ENCODE measurements around the gene UBXN7.
"Not testable (repeated sequence)": the region's sequence is repeated elsewhere in the genome, so short reads cannot be mapped to it uniquely, and the experiment has no call there.

The UBXN7 gene

DNA sequence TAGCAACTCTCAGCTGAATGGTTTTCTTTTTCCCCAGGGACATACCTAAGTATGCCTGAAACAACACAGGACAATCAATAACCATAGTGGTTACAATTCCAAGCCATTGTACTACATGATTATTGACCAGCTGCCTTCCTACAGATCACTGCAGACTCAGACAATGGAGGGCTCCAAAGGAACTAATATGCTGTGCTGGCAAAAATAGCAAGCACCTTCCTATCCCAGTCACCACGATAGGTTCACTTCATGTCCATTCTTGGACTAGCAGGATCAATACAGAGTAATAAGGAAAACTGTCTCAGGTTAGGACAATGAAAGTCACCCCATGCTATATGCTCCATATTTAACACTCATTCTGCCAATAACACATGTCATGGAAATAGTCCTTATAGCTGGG is 76.6 kb downstream of the UBXN7 start:
- no peak for DNase-seq (ENCODE audit: extremely low read depth, low read depth)
- no peak overlapping the region for H3K4me3 ChIP-seq (replicated peaks; ENCODE audit: low read depth, low read length)
- TF ChIP-seq, protein P1, sequence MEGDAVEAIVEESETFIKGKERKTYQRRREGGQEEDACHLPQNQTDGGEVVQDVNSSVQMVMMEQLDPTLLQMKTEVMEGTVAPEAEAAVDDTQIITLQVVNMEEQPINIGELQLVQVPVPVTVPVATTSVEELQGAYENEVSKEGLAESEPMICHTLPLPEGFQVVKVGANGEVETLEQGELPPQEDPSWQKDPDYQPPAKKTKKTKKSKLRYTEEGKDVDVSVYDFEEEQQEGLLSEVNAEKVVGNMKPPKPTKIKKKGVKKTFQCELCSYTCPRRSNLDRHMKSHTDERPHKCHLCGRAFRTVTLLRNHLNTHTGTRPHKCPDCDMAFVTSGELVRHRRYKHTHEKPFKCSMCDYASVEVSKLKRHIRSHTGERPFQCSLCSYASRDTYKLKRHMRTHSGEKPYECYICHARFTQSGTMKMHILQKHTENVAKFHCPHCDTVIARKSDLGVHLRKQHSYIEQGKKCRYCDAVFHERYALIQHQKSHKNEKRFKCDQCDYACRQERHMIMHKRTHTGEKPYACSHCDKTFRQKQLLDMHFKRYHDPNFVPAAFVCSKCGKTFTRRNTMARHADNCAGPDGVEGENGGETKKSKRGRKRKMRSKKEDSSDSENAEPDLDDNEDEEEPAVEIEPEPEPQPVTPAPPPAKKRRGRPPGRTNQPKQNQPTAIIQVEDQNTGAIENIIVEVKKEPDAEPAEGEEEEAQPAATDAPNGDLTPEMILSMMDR (IDR thresholded peaks at IDR 0.05; ENCODE audit: low read depth, low read length, missing control alignments): no peak

DNA sequence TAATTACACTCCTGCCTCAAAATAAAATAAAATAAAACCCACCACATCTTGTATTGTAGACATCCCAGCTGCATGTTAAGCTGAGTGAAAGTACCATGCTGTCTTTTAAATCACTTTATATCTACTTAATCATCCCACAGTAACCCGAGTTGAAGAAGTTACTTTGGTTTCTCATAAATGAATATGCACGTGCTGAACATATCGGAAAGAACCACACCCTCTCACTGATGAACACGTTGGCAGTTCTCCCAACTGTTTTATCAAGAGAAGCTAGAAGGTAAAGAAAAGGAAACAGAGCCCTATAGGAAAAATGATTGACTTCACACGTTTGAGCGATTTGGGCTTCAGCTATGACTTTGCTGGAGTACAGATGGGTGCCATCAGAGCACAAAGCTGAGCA is 78.1 kb downstream of the UBXN7 start:
- H3K4me3 ChIP-seq (replicated peaks; ENCODE audit: low read depth, low read length): no peak overlapping the region
- TF ChIP-seq, protein P1 (IDR thresholded peaks at IDR 0.05; ENCODE audit: low read depth, low read length, missing control alignments): no peak
- DNase-seq (ENCODE audit: extremely low read depth, low read depth): no peak

DNA sequence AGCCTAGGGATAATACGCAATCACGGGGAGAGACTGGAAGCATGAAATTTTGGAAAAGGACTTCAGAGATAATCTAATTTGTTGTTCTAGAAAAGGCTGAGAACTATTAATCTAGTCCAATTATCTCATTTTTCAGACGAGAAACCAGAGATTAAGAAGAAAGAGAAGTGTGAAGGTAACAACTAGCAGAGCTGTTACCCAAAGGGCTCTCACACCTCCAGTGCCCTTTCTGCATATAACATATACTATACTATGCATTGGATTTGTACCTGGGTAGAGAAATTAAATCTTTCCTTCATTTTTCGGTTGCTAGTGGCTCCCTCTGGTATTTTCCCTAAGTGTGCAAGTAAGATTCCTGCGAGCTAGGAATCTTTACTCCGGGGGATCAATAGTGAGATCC is 80.7 kb downstream of the UBXN7 start:
- no peak for DNase-seq (ENCODE audit: extremely low read depth, low read depth)
- TF ChIP-seq, protein P1 (IDR thresholded peaks at IDR 0.05; ENCODE audit: low read depth, low read length, missing control alignments): no peak
- no peak overlapping the region for H3K4me3 ChIP-seq (replicated peaks; ENCODE audit: low read depth, low read length)

DNA sequence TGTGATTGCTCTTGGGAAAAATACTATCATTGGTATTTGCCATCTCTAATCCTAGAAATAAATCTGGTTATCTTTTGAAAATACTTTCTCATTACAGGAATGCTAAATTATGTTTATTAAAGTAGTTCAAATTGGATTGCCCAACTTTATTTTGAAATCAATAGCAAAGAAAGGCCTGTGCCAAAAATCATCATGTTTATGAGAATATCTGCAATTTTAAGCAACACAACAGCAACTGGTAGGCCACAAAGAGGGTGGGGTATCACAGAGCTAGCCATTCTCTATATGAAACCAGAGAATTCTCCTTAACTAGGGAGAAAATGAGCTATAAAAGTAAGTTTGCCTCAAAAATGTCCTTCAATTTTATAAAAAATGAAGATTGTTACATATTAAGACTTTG is 82.2 kb downstream of the UBXN7 start:
- no peak for DNase-seq (ENCODE audit: extremely low read depth, low read depth)
- no peak overlapping the region for H3K4me3 ChIP-seq (replicated peaks; ENCODE audit: low read depth, low read length)
- TF ChIP-seq, protein P1 (IDR thresholded peaks at IDR 0.05; ENCODE audit: low read depth, low read length, missing control alignments): no peak

DNA sequence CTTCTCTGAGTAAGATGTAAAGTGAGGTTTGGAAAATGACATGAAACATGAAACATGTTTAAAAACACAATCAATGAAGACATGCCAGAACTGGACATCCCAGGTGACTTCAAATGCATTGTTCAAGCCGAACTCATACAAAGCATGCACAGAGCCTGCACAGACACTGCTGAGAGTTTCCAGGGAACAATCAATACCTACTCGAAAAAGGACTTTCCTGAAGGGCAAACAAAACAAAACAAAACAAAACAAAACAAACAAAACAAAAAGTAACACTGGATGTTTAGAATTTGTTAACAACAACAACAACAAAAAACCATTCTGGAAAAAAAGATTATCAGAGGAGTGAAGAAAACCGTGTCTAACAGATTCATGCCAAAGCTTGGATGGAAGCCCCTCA is 83.5 kb downstream of the UBXN7 start:
- H3K4me3 ChIP-seq (replicated peaks; ENCODE audit: low read depth, low read length): no peak overlapping the region
- TF ChIP-seq, protein P1 (IDR thresholded peaks at IDR 0.05; ENCODE audit: low read depth, low read length, missing control alignments): no peak
- no peak for DNase-seq (ENCODE audit: extremely low read depth, low read depth)

DNA sequence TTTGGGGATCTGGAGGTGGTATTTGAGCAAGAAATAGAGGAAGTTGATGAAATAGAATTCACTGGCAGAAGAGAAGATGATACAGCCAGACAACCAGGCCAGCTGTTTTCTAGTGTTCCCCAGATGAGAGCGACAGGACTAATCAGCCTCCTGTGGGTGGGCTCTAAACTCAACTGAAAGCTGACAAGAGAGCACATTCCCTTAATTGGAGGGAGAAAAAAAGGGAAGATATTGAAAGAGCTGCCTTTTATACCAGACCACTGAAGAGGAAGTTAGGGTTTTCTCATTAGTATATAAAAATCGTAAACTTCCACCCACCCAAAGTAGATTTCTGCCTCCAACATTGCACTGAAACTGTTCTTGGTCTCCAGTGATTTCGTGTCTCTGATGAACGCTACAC is 87.6 kb downstream of the UBXN7 start:
- DNase-seq (ENCODE audit: extremely low read depth, low read depth): no peak
- no peak overlapping the region for H3K4me3 ChIP-seq (replicated peaks; ENCODE audit: low read depth, low read length)
- TF ChIP-seq, protein P1 (IDR thresholded peaks at IDR 0.05; ENCODE audit: low read depth, low read length, missing control alignments): no peak

DNA sequence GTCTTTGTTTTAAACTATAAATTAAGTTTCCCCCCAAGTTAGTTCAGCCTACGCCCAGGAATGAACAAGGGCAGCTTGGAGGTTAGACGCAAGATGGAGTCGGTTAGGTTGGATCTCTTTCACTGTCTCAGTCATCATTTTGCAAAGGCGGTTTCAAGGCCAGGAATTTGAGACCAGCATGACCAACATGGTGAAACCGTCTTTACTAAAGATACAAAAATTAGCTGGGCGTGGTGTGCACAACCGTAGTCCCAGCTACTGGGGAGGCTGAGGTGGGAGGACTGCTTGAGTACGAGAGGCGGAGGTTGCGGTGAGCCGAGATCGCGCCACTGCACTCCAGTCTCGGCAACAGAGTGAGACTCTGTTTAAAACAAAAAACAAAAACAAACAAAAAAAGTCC is 88.3 kb downstream of the UBXN7 start:
- H3K4me3 ChIP-seq (replicated peaks; ENCODE audit: low read depth, low read length); DNase-seq (ENCODE audit: extremely low read depth, low read depth): not testable (repeated sequence)
